Sigmoid colon (tissue), 4 donors: Measurements from ENCODE around the gene EFNA2.

Experiments used
- CTCF ChIP-seq, 4 experiments: fragments of 450-650 bp in 3 of 4; fragments of 200-600 bp in 1 of 4; IDR thresholded peaks; one replicate each; pipeline ENCODE4 v1.5.1; 2016 to 2019; ENCODE audit warnings: antibody characterized with exemption in 4 of 4, mild to moderate bottlenecking in 3 of 4, moderate library complexity in 2 of 4
- POLR2A ChIP-seq, 2 donors: fragments of 450-650 bp; IDR thresholded peaks; one replicate each; pipeline ENCODE4 v1.6.1; 2016; ENCODE audit warnings: antibody characterized with exemption in 2 of 2, mild to moderate bottlenecking in 2 of 2, moderate library complexity in 2 of 2
- POLR2AphosphoS5 ChIP-seq, 4 donors: sonication (generic); formaldehyde crosslinking; IDR thresholded peaks; one replicate each; pipeline ENCODE4 v1.6.1; 2017; ENCODE audit warnings: antibody characterized with exemption in 4 of 4

DNA sequence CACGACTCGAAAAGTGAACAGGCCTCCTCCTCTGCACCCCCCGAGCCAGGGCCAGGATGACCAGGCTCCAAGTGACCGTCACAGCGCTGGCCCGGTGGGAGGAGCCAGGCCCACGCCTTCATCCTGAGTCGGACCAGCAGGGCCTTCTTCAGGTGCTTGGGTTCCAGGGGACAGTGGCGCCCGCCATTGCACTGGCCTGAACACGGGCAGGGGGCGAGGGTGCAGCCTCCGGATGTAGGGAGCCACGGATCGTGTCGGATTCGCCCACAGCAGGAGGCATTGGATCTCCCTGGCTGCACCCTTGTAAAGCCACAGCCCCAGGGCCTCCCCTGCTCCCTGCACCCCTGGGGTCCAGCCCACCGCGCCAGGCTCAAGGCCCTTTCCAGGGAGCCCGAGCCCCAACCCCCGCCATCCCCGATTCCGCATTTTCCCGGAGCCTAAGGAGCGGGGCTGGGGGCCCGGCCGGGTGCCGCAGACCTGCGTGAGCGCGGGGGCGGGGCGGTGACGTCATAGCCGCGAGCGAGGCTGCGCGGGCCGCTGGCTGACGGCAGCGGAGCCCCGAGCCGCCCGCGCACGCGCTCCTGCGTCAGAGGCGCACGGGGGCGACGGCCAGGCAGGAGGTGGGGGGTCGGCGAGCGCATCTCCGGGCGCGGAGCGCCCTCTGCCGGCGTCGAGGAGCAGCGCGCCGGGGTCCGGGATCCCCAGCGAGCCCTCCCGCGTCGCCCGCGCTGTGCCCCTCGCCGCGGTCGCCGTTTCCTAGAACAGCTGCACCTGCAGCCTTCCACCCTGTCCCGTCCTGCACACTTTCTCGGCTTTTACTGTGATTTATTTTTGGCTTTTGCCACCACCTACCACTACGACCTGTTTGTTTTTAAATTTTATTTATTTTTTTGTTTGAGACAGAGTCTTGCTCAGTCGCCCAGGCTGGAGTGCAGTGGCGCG lies 45.6 kb upstream of the EFNA2 start:
- peak; percentile 38 to 92 (median 77) for TF ChIP-seq CTCF (IDR thresholded peaks at IDR 0.05)
- TF ChIP-seq POLR2A (IDR thresholded peaks at IDR 0.05) = no peak
- TF ChIP-seq POLR2AphosphoS5 (IDR thresholded peaks at IDR 0.05) = peak; percentile 53 to 78 (median 68)
